ENCODE data around the gene ZAR1L.

The ZAR1L gene

GRCh38 chr13:32264407-32264806 lies 50.8 kb downstream of the ZAR1L start:
- no peak overlapping the region for H3K4me3 ChIP-seq (ENCODE audit: low read depth, low read length)
- TF ChIP-seq MYC (IDR thresholded peaks at IDR 0.05; ENCODE audit: low read depth, low read length) (no peak), CTCF (IDR thresholded peaks at IDR 0.05; ENCODE audit: low read depth, low read length) (no peak)
- no peak for DNase-seq (ENCODE audit: low read depth)

GRCh38 chr13:32262619-32263018 lies 52.5 kb downstream of the ZAR1L start:
- no peak for DNase-seq (ENCODE audit: low read depth)
- TF ChIP-seq CTCF (IDR thresholded peaks at IDR 0.05; ENCODE audit: low read depth, low read length) (no peak), MYC (IDR thresholded peaks at IDR 0.05; ENCODE audit: low read depth, low read length) (no peak), POLR2A (IDR thresholded peaks at IDR 0.05; ENCODE audit: extremely low read depth, insufficient read length) (no peak)
- TF ChIP-seq, protein P1, sequence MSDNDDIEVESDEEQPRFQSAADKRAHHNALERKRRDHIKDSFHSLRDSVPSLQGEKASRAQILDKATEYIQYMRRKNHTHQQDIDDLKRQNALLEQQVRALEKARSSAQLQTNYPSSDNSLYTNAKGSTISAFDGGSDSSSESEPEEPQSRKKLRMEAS (IDR thresholded peaks at IDR 0.05; ENCODE audit: low read depth, low read length): no peak
- H3K4me3 ChIP-seq (ENCODE audit: low read depth, low read length): no peak overlapping the region

DNA sequence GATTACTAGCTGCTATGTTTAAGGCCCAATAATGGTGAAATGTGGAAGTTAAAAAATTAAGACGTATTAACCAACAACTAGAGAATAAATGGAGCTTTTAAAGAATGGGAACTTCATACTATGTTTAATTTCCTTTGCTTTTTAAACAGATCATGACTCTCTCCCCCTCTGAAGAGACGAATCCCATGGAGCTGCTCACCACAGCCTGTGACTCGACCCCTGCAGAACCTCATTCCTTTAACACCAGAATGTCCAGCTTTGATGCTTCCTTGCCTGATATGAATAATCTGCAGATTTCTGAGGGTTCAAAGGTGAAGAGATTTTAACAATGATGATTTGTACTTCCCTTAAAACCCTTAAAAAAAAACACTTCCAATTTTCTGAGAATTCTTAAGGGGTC lies 53.0 kb downstream of the ZAR1L start:
- TF ChIP-seq, protein P1 (IDR thresholded peaks at IDR 0.05; ENCODE audit: low read depth, low read length): no peak
- no peak for TF ChIP-seq POLR2A (IDR thresholded peaks at IDR 0.05; ENCODE audit: extremely low read depth, insufficient read length)
- TF ChIP-seq MYC (IDR thresholded peaks at IDR 0.05; ENCODE audit: low read depth, low read length): no peak
- TF ChIP-seq CTCF (IDR thresholded peaks at IDR 0.05; ENCODE audit: low read depth, low read length): no peak
- DNase-seq (ENCODE audit: low read depth): no peak
- no peak overlapping the region for H3K4me3 ChIP-seq (ENCODE audit: low read depth, low read length)

DNA sequence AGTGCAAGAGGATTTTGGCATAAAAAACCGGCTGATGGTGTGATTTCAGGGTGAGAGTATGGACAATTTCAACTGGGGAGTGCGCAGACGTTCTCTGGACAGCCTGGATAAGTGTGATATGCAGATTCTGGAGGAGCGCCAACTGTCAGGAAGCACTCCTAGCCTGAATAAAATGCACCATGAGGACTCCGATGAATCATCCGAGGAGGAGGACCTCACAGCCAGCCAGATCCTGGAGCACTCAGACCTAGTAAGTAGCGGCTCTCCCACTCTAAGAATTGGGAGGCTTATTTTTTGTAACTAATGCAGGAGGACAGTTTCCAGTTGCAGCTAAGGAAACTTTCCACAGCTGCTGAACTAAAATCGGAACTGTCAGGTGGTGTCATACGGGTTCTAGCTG lies 53.6 kb downstream of the ZAR1L start:
- TF ChIP-seq MYC (IDR thresholded peaks at IDR 0.05; ENCODE audit: low read depth, low read length) (no peak), CTCF (IDR thresholded peaks at IDR 0.05; ENCODE audit: low read depth, low read length) (no peak), POLR2A (IDR thresholded peaks at IDR 0.05; ENCODE audit: extremely low read depth, insufficient read length) (no peak)
- TF ChIP-seq, protein P1 (IDR thresholded peaks at IDR 0.05; ENCODE audit: low read depth, low read length): no peak
- no peak for DNase-seq (ENCODE audit: low read depth)
- H3K4me3 ChIP-seq (ENCODE audit: low read depth, low read length): no peak overlapping the region

- TF ChIP-seq MYC (IDR thresholded peaks at IDR 0.05; ENCODE audit: low read depth, low read length) (no peak), POLR2A (IDR thresholded peaks at IDR 0.05; ENCODE audit: extremely low read depth, insufficient read length) (no peak), CTCF (IDR thresholded peaks at IDR 0.05; ENCODE audit: low read depth, low read length) (no peak)
- TF ChIP-seq, protein P1 (IDR thresholded peaks at IDR 0.05; ENCODE audit: low read depth, low read length): no peak
- H3K4me3 ChIP-seq (ENCODE audit: low read depth, low read length): no peak overlapping the region
- no peak for DNase-seq (ENCODE audit: low read depth)
Measured at GRCh38 chr13:32259116-32259515, 56.0 kb downstream of the ZAR1L start.

- TF ChIP-seq CTCF (IDR thresholded peaks at IDR 0.05; ENCODE audit: low read depth, low read length) (no peak), MYC (IDR thresholded peaks at IDR 0.05; ENCODE audit: low read depth, low read length) (no peak), POLR2A (IDR thresholded peaks at IDR 0.05; ENCODE audit: extremely low read depth, insufficient read length) (no peak)
- TF ChIP-seq, protein P1 (IDR thresholded peaks at IDR 0.05; ENCODE audit: low read depth, low read length): no peak
- H3K4me3 ChIP-seq (ENCODE audit: low read depth, low read length): no peak overlapping the region
- DNase-seq (ENCODE audit: low read depth): no peak
Measured at GRCh38 chr13:32257649-32258048, 57.5 kb downstream of the ZAR1L start.
